Putamen (tissue), 1 donor: Measurements from ENCODE around the gene OPA1.

Experiments used
- DNase-seq: peaks from one replicate; pipeline ENCODE4 v3.0.0-alpha.2; 2016; ENCODE audit warnings: low spot score

The OPA1 gene

DNA sequence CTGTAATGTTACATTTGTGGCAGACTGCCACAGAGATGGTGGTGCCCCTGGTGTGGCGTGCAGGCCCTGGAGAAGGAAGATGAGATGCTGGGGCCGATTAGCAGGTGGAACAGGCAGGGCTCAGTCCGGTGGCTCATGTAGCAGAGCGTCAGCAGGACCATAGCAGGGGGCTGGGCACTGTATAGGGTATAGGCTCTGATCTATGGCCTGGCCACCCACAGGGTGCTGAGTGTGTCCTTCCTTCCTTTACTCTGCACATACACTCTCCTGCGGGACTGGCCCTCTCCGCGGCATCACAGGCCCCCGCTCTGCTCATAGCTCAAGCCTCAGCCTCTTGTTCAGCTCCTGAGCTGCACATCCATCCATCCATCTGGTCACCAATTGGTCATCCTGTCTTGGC is 143.6 kb downstream of the OPA1 start:
- DNase-seq = no peak

DNA sequence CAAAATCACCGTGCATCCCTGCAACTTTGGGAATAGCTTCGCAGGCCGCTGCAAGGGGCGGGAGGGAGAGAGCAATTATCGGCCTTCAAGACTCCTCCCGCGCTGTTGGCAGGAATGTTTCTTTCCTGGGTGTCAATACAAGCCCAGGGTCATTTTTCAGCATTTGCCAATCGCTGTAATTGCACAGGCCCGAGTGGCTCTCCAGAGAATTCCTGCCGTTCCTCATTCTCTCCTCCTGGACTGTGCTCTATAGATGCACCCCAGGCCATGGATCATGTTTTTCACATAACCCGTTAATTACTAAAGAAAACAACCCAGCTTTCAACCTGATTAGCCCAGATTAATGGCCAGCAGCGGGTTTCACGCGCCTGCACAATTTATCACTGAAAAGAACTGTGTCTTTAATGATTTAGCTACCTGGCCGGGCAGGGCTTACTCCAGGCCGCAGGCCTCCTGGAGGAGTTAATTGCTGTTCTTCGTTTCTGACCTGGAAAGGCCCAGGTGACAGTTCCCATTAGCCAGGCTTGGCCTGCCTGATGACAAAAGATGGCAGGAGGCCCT is 144.3 kb downstream of the OPA1 start:
- DNase-seq = no peak

DNA sequence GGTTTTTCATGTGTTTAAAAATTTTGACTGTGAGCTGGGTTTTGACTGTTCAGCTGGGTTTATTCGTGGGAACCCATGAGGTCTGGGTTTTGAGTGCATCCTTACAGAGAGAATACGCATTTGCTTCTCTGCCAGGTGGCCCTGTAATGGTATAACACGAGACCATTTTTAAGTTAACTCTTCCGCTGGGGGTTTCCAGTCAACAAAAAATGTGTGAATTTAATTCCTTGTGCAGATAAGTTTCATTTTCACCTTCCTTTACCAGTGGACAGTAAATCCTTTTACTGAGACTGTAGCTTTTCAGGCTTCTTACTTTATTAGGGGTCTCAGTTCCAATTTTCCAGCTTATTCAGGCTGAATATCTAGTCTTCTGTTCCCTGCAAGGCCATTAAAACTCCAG is 149.6 kb downstream of the OPA1 start:
- DNase-seq = no peak

DNA sequence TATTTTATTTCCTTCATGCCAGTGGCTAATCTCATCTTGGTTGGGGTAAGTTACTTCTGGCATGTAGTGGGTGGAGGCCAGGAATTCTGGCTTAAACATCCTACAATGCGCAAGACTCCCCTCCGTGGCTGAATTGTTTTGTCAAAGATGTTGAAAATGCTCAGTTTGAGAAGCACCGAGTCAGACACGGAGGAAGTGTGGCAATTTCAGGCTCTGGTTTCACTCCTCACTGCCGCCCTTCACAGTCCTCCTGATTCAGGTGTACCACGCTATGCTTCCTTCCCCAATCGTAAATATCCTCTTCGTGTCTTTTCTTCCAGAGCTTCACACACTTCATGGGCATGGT is 150.7 kb downstream of the OPA1 start:
- no peak for DNase-seq

DNA sequence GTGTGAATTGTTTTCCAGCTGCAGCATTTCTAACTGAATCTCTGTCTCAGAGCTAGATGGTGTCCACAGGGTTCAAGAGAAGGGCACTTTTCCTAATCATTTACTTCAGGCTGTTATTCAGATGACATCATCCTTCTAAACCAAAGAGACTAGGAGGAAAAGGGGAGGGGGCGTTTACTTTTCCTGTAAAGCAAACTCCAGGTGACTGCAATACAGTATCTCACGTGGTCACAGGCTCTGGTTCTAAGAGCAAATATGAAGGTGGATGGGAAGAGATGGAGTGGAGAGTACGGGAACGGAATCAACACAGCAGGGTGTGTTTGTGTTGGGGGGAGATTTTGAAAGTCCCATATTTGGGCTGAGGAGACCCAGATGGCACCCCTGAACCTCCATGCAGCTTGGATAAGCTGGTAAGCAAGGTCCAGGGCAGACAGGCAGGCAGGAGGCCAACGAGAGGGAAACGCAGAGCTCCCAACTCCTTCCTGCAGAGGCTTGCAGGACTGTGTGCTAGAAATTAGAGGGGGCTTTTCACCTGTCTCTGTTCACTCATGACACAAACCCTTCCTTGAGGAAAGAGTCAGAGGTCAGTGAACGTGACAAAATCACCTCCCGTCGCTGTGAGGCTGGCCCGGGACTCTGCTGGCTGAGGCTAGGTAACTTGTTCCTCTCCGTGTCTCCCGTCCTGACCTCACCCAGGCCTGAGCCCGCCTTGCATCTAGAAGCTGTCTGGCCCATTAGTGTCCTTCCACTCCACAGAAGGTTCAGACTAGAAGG is 151.2 kb downstream of the OPA1 start:
- DNase-seq = no peak

DNA sequence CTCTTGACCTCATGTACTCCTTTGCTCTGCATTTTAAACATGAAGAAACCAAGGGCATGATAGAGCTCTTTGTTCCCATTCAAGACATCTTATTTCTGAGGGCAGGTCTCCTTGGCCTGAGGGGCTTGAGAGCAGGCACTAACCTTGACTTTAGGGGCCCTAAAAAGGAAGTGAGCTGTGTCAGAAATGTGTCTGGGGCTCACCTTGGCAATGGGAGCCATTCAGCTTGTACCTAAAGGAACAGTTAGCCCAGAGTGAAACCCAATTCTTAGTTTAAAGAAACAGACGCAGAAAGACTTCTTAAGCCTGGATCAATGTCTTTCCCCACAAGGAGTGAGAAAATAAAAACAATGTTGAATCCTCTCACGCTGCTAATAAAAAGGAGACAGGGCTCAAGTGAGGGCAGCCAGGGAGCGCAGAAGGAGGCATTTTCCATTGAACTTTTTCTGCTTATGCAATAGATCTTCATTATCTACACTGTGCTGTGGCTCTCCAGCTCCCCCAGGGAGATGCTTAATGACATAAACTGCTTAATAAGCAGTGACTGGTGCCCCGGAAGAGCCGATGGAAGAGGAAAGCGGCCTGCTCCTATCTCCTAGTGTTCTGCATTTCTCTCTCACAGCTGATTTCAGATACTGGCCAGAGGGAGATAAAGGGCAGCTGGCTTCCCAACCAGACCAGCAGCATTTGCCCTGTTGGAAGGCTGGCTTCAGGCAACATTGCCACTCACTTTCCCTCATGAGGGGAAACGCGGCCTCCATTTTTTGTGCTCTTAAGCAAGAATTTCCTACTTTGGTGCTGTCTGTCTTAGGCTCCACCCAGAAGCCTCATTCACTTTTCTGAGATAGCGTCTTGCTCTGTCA is 152.0 kb downstream of the OPA1 start:
- no peak for DNase-seq

DNA sequence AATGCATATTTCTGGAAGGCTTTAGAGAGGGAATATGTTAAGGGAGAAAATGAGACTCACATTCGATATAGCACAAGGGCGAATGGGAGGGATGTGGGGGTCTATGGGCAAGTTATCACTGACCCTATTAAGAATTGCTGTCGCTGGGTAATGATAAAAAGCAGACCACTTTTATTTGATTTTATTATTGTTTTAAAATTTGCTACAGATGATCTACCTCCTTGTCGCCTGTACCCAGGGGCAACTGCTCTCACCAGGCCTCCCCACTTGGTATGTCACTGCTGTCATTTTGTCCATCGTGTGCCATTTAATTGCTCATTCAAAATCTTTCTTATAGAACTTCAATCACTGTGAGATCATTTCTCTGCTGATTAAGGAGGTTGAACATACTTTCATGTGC is 153.8 kb downstream of the OPA1 start:
- no peak for DNase-seq
